ENCODE results near the gene ARHGAP20. TPM values are rescaled to one million over a fixed set of nuclear protein-coding genes. Genes with fewer than 3 reads are reported as not detected.

ARHGAP20 gene
- total and polyA plus RNA-seq, 2 experiments from 2014 or later, result 0.31 TPM; not detected in 1

GRCh38 chr11:110711448-110711775 lies 825 bp downstream of the ARHGAP20 start:
- ATAC-seq (no peak), DNase-seq (ENCODE audit: low spot score) (no peak)
- peaks cover 4% of the 10 kb centered on the region for H3K4me1 ChIP-seq (ENCODE audit: insufficient read depth)
- peak overlapping the region; percentile 92 for H3K4me2 ChIP-seq
- Mint-ChIP-seq H3K36me3 (ENCODE audit: low read depth) (no peaks in the 10 kb centered on the region), H3K9me3 (no peaks in the 10 kb centered on the region), H3K4me1 (peaks cover 11% of the 10 kb centered on the region), H3K27me3 (ENCODE audit: insufficient read depth, low read depth, poor library complexity) (peaks cover 41% of the 10 kb centered on the region), H3K27ac (no peak overlapping the region), H3K4me3 (peak overlapping the region; percentile 75)
- H3K27me3 ChIP-seq (ENCODE audit: insufficient read depth), result peaks cover 72% of the 10 kb centered on the region
- H3F3A ChIP-seq (replicated peaks; ENCODE audit: low read depth), result no peaks in the 10 kb centered on the region
- no peaks in the 10 kb centered on the region for H3K79me2 ChIP-seq (replicated peaks; ENCODE audit: insufficient read depth)
- no peaks in the 10 kb centered on the region for H3K9me2 ChIP-seq (ENCODE audit: insufficient read depth)
- H3K36me3 ChIP-seq (ENCODE audit: insufficient read depth), result no peaks in the 10 kb centered on the region
- no peaks in the 10 kb centered on the region; the same call in 1 of the 2 replicates for H4K20me1 ChIP-seq (replicated peaks; ENCODE audit: insufficient read depth)
- H2AFZ ChIP-seq, result peak overlapping the region; percentile 93
- H3K27ac ChIP-seq (ENCODE audit: low read depth), result no peak overlapping the region
- TF ChIP-seq POLR2AphosphoS5 (IDR thresholded peaks at IDR 0.05; ENCODE audit: low read depth), result no peak
- no peak for TF ChIP-seq NANOG (IDR thresholded peaks at IDR 0.05; ENCODE audit: borderline replicate concordance)
- no peak for TF ChIP-seq EZH2phosphoT487 (IDR thresholded peaks at IDR 0.05; ENCODE audit: unreplicated experiment)
- no peak for TF ChIP-seq ZNF462 (CRISPR knock-in tag; IDR thresholded peaks at IDR 0.05)
- no peak for TF ChIP-seq REST (IDR thresholded peaks at IDR 0.05; ENCODE audit: unreplicated experiment)
- TF ChIP-seq ZNF331 (CRISPR knock-in tag; IDR thresholded peaks at IDR 0.05; ENCODE audit: low read depth), result no peak
- no peak for TF ChIP-seq ETS1 (IDR thresholded peaks at IDR 0.05)
- no peak for TF ChIP-seq ZNF114 (CRISPR knock-in tag; IDR thresholded peaks at IDR 0.05)
- no peak for TF ChIP-seq EZH2 (IDR thresholded peaks at IDR 0.05; ENCODE audit: low read depth, unreplicated experiment)
- TF ChIP-seq JUNB (IDR thresholded peaks at IDR 0.05; ENCODE audit: unreplicated experiment), result no peak
- no peak for TF ChIP-seq CTCF (conservative IDR thresholded peaks at IDR 0.05; ENCODE audit: low read depth in 2 of 2)
- no peak for TF ChIP-seq STAT1 (IDR thresholded peaks at IDR 0.05; ENCODE audit: unreplicated experiment)
- TF ChIP-seq CREB1 (CRISPR knock-in tag; IDR thresholded peaks at IDR 0.05; ENCODE audit: low read depth), result no peak
- H3K4me3 ChIP-seq, result peak overlapping the region; percentile 82

All from GM23338 (cell line).